ENCODE results near the gene USP54. TPM values are rescaled to one million over a fixed set of nuclear protein-coding genes. Genes with fewer than 3 reads are reported as not detected.
"Not testable (repeated sequence)": the region's sequence is repeated elsewhere in the genome, so short reads cannot be mapped to it uniquely, and the experiment has no call there.

The USP54 gene
- total RNA-seq, 1 experiment from 2014 or later: 32.8 TPM

DNA sequence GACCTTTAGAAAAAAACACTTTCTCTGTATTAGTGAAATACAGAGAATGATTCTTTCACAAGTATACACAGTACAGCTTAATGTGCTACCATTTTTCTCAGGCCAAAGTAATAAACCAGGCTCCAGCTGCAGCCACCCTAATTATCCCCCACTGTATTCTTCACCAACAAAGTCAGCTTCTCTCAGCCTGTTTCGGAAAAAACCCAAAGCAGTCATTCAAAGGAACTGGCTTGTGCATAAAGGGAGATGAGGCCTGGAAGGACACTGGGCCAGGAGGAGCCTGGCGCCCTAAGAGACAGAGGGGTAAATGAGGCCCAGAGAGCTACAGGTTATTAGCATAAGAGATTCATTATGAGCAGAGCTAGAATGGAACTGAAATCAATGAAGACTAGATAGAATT, 9.2 kb downstream of the USP54 start:
- no peaks in the 10 kb centered on the region for H3K27me3 ChIP-seq (ENCODE audit: control insufficient read depth, insufficient read depth, low read length)
- BruUV-seq (replicated peaks): no TSS peak
- H3K27ac ChIP-seq (ENCODE audit: low read length): no peak overlapping the region
- H3K4me1 ChIP-seq (ENCODE audit: control insufficient read depth, insufficient read depth, low read length): peaks cover 13% of the 10 kb centered on the region; the same call in 1 of the 2 replicates
- no peak for ATAC-seq
- ChIA-PET CTCF (interaction anchor here (0.6 kb wide), 1 partner anchor 206 kb away, joined by 3 read pairs; no protein-coding TSS in a partner anchor), POLR2A (interaction anchor here (0.6 kb wide), 1 partner anchor 34 kb away, joined by 7 read pairs; no protein-coding TSS in a partner anchor)
- H3K9me3 ChIP-seq (ENCODE audit: control insufficient read depth, insufficient read depth, low read depth, low read length): no peaks in the 10 kb centered on the region
- no peak for TF ChIP-seq POLR2AphosphoS5 (IDR thresholded peaks at IDR 0.05; ENCODE audit: low read depth, low read length)
- no peak for TF ChIP-seq TCF7L2 (IDR thresholded peaks at IDR 0.05; ENCODE audit: low read depth, low read length)
- TF ChIP-seq, protein P1, sequence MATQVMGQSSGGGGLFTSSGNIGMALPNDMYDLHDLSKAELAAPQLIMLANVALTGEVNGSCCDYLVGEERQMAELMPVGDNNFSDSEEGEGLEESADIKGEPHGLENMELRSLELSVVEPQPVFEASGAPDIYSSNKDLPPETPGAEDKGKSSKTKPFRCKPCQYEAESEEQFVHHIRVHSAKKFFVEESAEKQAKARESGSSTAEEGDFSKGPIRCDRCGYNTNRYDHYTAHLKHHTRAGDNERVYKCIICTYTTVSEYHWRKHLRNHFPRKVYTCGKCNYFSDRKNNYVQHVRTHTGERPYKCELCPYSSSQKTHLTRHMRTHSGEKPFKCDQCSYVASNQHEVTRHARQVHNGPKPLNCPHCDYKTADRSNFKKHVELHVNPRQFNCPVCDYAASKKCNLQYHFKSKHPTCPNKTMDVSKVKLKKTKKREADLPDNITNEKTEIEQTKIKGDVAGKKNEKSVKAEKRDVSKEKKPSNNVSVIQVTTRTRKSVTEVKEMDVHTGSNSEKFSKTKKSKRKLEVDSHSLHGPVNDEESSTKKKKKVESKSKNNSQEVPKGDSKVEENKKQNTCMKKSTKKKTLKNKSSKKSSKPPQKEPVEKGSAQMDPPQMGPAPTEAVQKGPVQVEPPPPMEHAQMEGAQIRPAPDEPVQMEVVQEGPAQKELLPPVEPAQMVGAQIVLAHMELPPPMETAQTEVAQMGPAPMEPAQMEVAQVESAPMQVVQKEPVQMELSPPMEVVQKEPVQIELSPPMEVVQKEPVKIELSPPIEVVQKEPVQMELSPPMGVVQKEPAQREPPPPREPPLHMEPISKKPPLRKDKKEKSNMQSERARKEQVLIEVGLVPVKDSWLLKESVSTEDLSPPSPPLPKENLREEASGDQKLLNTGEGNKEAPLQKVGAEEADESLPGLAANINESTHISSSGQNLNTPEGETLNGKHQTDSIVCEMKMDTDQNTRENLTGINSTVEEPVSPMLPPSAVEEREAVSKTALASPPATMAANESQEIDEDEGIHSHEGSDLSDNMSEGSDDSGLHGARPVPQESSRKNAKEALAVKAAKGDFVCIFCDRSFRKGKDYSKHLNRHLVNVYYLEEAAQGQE (IDR thresholded peaks at IDR 0.05; ENCODE audit: insufficient read depth in 1 of 2, low read depth in 2 of 2, low read length in 1 of 2): no peak
- no peak for TF ChIP-seq SIN3A (IDR thresholded peaks at IDR 0.05; ENCODE audit: borderline replicate concordance, insufficient read depth, low read depth, low read length)
- TF ChIP-seq, protein P2, sequence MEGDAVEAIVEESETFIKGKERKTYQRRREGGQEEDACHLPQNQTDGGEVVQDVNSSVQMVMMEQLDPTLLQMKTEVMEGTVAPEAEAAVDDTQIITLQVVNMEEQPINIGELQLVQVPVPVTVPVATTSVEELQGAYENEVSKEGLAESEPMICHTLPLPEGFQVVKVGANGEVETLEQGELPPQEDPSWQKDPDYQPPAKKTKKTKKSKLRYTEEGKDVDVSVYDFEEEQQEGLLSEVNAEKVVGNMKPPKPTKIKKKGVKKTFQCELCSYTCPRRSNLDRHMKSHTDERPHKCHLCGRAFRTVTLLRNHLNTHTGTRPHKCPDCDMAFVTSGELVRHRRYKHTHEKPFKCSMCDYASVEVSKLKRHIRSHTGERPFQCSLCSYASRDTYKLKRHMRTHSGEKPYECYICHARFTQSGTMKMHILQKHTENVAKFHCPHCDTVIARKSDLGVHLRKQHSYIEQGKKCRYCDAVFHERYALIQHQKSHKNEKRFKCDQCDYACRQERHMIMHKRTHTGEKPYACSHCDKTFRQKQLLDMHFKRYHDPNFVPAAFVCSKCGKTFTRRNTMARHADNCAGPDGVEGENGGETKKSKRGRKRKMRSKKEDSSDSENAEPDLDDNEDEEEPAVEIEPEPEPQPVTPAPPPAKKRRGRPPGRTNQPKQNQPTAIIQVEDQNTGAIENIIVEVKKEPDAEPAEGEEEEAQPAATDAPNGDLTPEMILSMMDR (IDR thresholded peaks at IDR 0.05): no peak
- H3K36me3 ChIP-seq (ENCODE audit: control insufficient read depth, insufficient read depth, low read length): no peaks in the 10 kb centered on the region
- no peak for DNase-seq (ENCODE audit: low read depth, low spot score)
- intact Hi-C loops (cut with micrococcal nuclease; ENCODE audit: unreplicated experiment) (no loop called here), in situ Hi-C loops (cut with HindIII; ENCODE audit: low pct_unique_long_range_greater_than_20kb, low sequenced_read_pairs) (no loop called here)
- H3K4me3 ChIP-seq (ENCODE audit: low read depth in 2 of 2, low read length in 2 of 2): no peak overlapping the region

DNA sequence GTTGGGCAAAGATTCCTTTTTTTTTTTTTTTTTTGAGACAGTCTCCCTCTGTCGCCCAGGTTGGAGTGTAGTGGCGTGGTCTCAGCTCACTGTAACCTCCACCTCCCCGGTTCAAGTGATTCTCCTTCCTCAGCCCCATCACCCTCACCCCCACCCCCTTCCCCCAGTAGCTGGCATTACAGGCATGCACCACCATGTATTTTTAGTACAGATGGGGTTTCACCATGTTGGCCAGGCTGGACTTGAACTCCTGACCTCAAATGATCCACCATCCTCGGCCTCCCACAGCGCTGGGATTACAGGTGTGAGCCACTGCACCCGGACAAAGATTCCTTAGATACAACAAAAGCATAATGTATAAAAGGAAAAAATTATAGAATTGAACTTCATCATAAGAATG, 12.2 kb downstream of the USP54 start:
- POLR2A ChIA-PET; H3K27me3 ChIP-seq (ENCODE audit: control insufficient read depth, insufficient read depth, low read length); in situ Hi-C loops (cut with HindIII; ENCODE audit: low pct_unique_long_range_greater_than_20kb, low sequenced_read_pairs); H3K4me3 ChIP-seq (ENCODE audit: low read depth in 2 of 2, low read length in 2 of 2); H3K36me3 ChIP-seq (ENCODE audit: control insufficient read depth, insufficient read depth, low read length); BruUV-seq (replicated peaks); ATAC-seq; intact Hi-C loops (cut with micrococcal nuclease; ENCODE audit: unreplicated experiment); H3K27ac ChIP-seq (ENCODE audit: low read length); DNase-seq (ENCODE audit: low read depth, low spot score); H3K9me3 ChIP-seq (ENCODE audit: control insufficient read depth, insufficient read depth, low read depth, low read length); H3K4me1 ChIP-seq (ENCODE audit: control insufficient read depth, insufficient read depth, low read length): not testable (repeated sequence)
- CTCF ChIA-PET: interaction anchor here (0.6 kb wide), 1 partner anchor 295 kb away, joined by 4 read pairs; no protein-coding TSS in a partner anchor

DNA sequence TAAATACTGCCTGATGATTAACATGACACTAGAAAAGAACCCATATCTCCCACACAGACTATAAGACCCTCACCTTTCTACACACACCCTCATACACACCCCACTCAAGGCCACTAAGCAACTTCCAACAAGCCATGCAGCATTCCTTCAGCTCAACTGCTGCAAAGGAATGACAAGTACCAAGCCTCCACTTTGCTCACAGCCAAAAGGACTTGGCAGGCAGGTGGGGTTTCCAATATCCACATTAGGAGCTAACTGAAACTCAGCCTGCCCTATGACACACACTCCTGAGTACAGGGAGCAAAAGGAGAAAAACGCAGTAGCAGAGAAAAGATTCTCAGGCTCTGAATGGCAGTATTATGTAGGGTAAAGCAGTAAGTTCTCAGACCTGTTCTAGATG, 13.4 kb downstream of the USP54 start:
- H3K4me3 ChIP-seq (ENCODE audit: low read depth in 2 of 2, low read length in 2 of 2): no peak overlapping the region
- H3K36me3 ChIP-seq (ENCODE audit: control insufficient read depth, insufficient read depth, low read length): no peaks in the 10 kb centered on the region
- in situ Hi-C loops (cut with HindIII; ENCODE audit: low pct_unique_long_range_greater_than_20kb, low sequenced_read_pairs) (no loop called here), intact Hi-C loops (cut with micrococcal nuclease; ENCODE audit: unreplicated experiment) (no loop called here)
- no peak overlapping the region for H3K27ac ChIP-seq (ENCODE audit: low read length)
- ChIA-PET CTCF (no interaction called here), POLR2A (interaction anchor here (1.1 kb wide), 1 partner anchor 26 kb away, joined by 3 read pairs; no protein-coding TSS in a partner anchor)
- H3K4me1 ChIP-seq (ENCODE audit: control insufficient read depth, insufficient read depth, low read length): 0 out of 2 replicates have a peak, but pooled peaks cover 2% of the 10 kb centered on the region
- no peaks in the 10 kb centered on the region for H3K27me3 ChIP-seq (ENCODE audit: control insufficient read depth, insufficient read depth, low read length)
- DNase-seq (ENCODE audit: low read depth, low spot score) (no peak), ATAC-seq (peak; percentile 58; the same call in 1 of the 2 replicates)
- no peaks in the 10 kb centered on the region for H3K9me3 ChIP-seq (ENCODE audit: control insufficient read depth, insufficient read depth, low read depth, low read length)
- no TSS peak for BruUV-seq (replicated peaks)
- TF ChIP-seq POLR2AphosphoS5 (IDR thresholded peaks at IDR 0.05; ENCODE audit: low read depth, low read length) (no peak), SIN3A (IDR thresholded peaks at IDR 0.05; ENCODE audit: borderline replicate concordance, insufficient read depth, low read depth, low read length) (no peak), TCF7L2 (IDR thresholded peaks at IDR 0.05; ENCODE audit: low read depth, low read length) (no peak)
- TF ChIP-seq, protein P1 (IDR thresholded peaks at IDR 0.05; ENCODE audit: insufficient read depth in 1 of 2, low read depth in 2 of 2, low read length in 1 of 2): no peak
- TF ChIP-seq, protein P2 (IDR thresholded peaks at IDR 0.05): no peak
